ENCODE measurements around the gene NPEPL1.

The NPEPL1 gene

DNA sequence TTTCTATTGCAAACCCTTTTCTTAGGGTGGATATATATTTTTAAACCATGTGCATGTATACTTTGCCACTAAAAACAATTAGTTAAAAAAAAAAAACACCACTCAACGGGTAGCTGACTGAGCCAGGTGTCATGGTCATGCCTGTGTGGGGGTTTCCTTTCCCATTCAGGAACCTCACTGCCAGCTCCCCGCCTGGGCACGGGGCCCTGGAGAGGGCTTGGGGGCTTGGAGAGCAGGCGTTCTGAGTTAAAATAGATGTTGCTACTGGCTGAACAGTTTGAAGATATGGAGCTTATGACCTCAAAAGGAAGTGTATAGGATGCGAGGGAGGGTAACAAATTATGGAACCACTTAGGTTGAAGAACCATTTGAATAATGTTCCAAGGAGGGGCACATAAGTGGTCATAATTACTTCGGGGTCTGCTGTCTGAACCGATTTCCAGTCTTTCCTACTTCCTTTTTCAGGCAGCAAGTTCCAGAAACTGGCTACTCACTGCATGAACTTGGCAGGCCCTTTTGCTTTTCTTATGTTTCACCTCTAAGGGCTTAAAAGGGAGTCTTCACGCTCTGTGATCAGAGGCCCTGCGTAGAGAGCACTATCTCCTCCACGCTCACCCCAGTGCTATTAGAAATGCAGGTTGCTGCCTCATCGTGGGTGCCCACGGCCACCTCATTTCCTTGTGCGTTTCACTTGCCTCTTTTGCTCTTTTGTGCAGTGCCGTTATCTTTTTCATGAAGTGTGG, 31.6 kb upstream of the NPEPL1 start:
- Histone ChIP-seq H3K27ac (ENCODE audit: low read depth, low read length) (no peak overlapping the region), H3K9ac (ENCODE audit: low read length) (no peak overlapping the region), H3K36me3 (ENCODE audit: insufficient read depth, low read length) (peaks cover 11% of the 10 kb centered on the region), H3K9me3 (ENCODE audit: low read length) (no peaks in the 10 kb centered on the region), H3K27me3 (ENCODE audit: control insufficient read depth in 1 of 2, insufficient read depth in 2 of 2, low read length in 2 of 2) (no peaks in the 10 kb centered on the region), H3K4me1 (ENCODE audit: insufficient read depth, low read length) (peaks cover 19% of the 10 kb centered on the region), H3K4me3 (ENCODE audit: low read depth in 1 of 2, low read length in 2 of 2) (no peak overlapping the region)

DNA sequence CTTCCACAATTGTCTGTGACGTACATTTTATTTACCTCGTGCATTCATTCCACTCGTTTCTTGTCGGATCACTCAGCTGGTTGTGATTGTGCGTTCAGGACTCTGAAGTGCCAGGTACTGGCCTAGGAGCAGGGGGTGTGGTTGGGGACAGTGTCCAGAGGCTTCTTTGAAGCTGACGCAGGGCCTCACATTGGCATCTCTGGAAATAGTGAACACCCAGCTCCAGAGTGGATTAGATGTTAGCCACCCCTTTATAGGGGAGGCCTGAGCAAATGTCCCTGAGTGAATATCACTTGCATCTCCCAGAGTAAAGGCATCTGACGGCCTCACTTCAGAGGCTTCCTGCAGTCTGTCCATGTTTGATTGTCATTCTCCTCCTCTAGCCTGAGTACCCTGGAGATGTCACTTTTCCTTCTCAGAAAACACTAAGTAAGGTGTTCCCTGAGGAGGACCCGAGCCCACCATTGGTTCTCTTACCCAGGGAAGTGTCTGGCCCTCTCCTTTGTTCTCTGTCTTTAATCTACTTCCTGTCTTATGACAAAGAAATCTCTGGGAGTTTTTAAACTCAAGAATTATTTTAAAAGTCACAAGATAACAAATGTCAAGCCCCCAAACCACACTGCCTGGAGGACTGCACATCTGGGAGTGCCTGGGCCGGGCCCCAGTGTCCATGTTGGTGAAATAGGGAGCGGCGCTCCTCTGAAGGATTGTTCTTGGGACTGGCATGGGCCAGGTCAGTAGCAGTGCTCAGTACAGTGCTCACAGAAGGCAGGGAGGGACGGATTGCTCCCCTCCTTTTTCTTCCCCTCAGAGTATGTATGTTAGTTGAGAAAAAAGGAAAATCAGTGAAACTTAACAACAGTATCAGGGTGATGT, 30.8 kb upstream of the NPEPL1 start:
- H3K4me1 ChIP-seq (ENCODE audit: insufficient read depth, low read length): peaks cover 10% of the 10 kb centered on the region
- peaks cover 11% of the 10 kb centered on the region for H3K36me3 ChIP-seq (ENCODE audit: insufficient read depth, low read length)
- no peak overlapping the region for H3K27ac ChIP-seq (ENCODE audit: low read depth, low read length)
- no peaks in the 10 kb centered on the region for H3K27me3 ChIP-seq (ENCODE audit: control insufficient read depth in 1 of 2, insufficient read depth in 2 of 2, low read length in 2 of 2)
- H3K4me3 ChIP-seq (ENCODE audit: low read depth in 1 of 2, low read length in 2 of 2): no peak overlapping the region
- no peaks in the 10 kb centered on the region for H3K9me3 ChIP-seq (ENCODE audit: low read length)
- no peak overlapping the region for H3K9ac ChIP-seq (ENCODE audit: low read length)

DNA sequence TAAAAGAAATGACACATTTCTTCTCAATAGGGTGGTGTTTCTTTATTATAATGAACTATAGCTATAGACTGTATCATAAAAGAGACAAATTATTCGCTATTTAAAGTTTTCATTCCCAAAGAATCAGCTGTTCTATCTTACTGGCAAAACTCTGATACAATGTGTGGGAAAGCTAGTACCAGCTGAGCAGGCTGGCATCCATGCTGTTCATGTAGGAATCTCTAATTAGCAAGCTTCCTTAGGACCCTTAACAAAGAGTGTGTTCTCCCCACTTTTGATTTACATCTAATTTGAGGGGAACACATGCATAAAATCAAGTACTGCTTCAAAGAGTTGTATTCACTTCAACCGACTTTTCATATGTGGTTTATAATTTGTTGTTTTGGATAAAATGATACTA, 28.3 kb upstream of the NPEPL1 start:
- no peak overlapping the region for H3K4me3 ChIP-seq (ENCODE audit: low read depth in 1 of 2, low read length in 2 of 2)
- H3K9me3 ChIP-seq (ENCODE audit: low read length): no peaks in the 10 kb centered on the region
- H3K27me3 ChIP-seq (ENCODE audit: control insufficient read depth in 1 of 2, insufficient read depth in 2 of 2, low read length in 2 of 2): no peaks in the 10 kb centered on the region
- H3K4me1 ChIP-seq (ENCODE audit: insufficient read depth, low read length): no peaks in the 10 kb centered on the region
- H3K27ac ChIP-seq (ENCODE audit: low read depth, low read length): no peak overlapping the region
- peaks cover 25% of the 10 kb centered on the region for H3K36me3 ChIP-seq (ENCODE audit: insufficient read depth, low read length)
- H3K9ac ChIP-seq (ENCODE audit: low read length): no peak overlapping the region

DNA sequence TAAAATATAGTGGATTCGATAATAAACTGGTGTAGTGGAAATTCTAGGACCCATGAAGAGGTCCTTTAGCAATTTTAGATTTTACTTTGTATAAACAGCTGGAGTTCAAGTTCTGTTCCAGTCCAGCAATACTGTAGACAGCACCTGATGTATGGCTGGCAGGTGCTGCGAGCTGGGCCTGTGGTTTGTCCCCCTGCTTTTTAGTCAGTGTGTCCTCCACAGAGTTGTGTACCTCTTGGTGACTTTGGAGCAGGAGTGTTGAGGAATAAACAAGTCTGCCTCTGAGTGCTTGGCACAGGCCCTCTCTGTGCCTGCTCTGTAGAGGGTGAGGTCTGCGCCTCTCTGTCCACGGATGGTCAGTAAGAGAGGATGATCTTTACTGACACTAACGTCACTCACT, 27.7 kb upstream of the NPEPL1 start:
- Histone ChIP-seq H3K27me3 (ENCODE audit: control insufficient read depth in 1 of 2, insufficient read depth in 2 of 2, low read length in 2 of 2) (no peaks in the 10 kb centered on the region), H3K27ac (ENCODE audit: low read depth, low read length) (no peak overlapping the region), H3K4me1 (ENCODE audit: insufficient read depth, low read length) (no peaks in the 10 kb centered on the region), H3K9ac (ENCODE audit: low read length) (no peak overlapping the region), H3K9me3 (ENCODE audit: low read length) (no peaks in the 10 kb centered on the region), H3K4me3 (ENCODE audit: low read depth in 1 of 2, low read length in 2 of 2) (no peak overlapping the region), H3K36me3 (ENCODE audit: insufficient read depth, low read length) (peaks cover 29% of the 10 kb centered on the region)

DNA sequence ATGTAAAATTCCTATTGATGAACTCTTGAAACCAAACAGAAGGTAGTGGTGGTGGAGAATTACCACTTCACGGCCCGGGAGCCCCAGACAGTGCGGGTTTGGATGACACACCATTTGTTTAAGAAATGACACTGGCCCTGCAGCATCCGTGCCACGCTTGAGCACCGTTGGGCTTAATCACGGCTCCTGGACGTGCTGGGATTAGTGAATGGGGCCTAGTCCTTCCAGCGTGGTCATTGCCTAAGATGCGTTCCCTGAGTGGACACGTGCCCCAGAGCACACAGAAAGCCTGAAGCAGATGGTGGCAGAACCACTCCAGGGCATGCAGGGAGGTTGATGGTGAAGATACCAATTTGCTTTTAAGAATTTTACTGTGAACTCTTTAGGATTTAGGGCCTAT, 27.0 kb upstream of the NPEPL1 start:
- Histone ChIP-seq H3K36me3 (ENCODE audit: insufficient read depth, low read length) (peaks cover 34% of the 10 kb centered on the region), H3K27ac (ENCODE audit: low read depth, low read length) (no peak overlapping the region), H3K4me1 (ENCODE audit: insufficient read depth, low read length) (no peaks in the 10 kb centered on the region), H3K27me3 (ENCODE audit: control insufficient read depth in 1 of 2, insufficient read depth in 2 of 2, low read length in 2 of 2) (no peaks in the 10 kb centered on the region), H3K9me3 (ENCODE audit: low read length) (no peaks in the 10 kb centered on the region), H3K9ac (ENCODE audit: low read length) (no peak overlapping the region), H3K4me3 (ENCODE audit: low read depth in 1 of 2, low read length in 2 of 2) (no peak overlapping the region)

DNA sequence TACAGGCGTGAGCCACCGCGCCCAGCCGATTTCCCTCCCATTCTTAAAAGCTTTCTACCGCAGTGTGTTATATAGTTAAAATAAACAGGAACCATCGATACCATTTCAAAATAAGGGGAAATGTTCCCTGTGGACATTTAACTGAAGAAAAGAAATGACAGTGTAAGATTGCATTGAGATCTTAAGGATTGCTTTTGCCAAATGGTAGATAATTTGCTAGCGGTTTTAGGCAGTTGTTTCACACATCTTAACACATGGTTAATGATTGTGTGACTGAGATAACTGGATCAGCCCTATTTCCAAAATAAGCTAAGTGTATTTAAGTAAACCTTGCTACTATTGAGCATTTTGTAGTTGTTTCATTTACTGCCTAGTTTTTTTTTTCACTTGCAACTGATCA, 25.9 kb upstream of the NPEPL1 start:
- no peak overlapping the region for H3K27ac ChIP-seq (ENCODE audit: low read depth, low read length)
- no peak overlapping the region for H3K4me3 ChIP-seq (ENCODE audit: low read depth in 1 of 2, low read length in 2 of 2)
- peaks cover 36% of the 10 kb centered on the region for H3K36me3 ChIP-seq (ENCODE audit: insufficient read depth, low read length)
- no peaks in the 10 kb centered on the region for H3K9me3 ChIP-seq (ENCODE audit: low read length)
- H3K4me1 ChIP-seq (ENCODE audit: insufficient read depth, low read length): no peaks in the 10 kb centered on the region
- H3K27me3 ChIP-seq (ENCODE audit: control insufficient read depth in 1 of 2, insufficient read depth in 2 of 2, low read length in 2 of 2): no peaks in the 10 kb centered on the region
- no peak overlapping the region for H3K9ac ChIP-seq (ENCODE audit: low read length)

DNA sequence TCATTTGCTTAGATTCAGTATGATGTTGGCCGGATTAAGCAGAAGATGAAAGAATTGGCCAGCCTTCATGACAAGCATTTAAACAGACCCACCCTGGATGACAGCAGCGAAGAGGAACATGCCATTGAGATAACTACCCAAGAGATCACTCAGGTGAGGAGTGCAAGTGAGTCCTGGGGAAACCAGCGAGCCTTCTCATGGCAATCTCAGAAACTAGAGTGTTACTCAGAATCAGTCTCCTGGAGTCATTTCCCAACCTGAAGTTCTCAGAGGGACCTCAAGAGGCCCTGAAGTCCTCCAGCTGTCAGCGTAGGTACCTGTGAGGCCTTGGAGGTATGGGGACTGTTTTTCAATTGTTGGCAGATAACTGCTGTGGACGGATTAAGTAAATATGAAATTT, 24.6 kb upstream of the NPEPL1 start:
- H3K9ac ChIP-seq (ENCODE audit: low read length): no peak overlapping the region
- H3K27ac ChIP-seq (ENCODE audit: low read depth, low read length): no peak overlapping the region
- no peaks in the 10 kb centered on the region for H3K27me3 ChIP-seq (ENCODE audit: control insufficient read depth in 1 of 2, insufficient read depth in 2 of 2, low read length in 2 of 2)
- no peaks in the 10 kb centered on the region for H3K4me1 ChIP-seq (ENCODE audit: insufficient read depth, low read length)
- peaks cover 35% of the 10 kb centered on the region for H3K36me3 ChIP-seq (ENCODE audit: insufficient read depth, low read length)
- no peaks in the 10 kb centered on the region for H3K9me3 ChIP-seq (ENCODE audit: low read length)
- H3K4me3 ChIP-seq (ENCODE audit: low read depth in 1 of 2, low read length in 2 of 2): no peak overlapping the region

DNA sequence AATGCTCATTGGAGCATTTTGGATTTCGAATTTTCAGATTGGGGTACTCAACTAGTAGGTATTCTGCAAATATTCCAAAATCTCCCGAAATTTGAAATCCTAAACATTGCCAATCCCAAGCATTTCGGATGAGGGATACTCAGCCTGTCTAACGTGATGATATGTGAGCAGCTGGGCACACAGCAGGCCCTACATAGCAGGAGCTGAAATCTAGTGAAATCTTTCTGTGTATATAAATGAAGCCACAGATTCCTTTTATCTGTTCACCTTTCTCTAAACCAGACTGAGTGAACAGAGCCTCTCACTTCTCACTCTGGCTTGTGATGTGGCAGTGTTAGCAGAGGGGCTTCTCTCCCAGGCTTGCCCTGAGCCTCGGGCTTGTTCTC, 23.7 kb upstream of the NPEPL1 start:
- no peaks in the 10 kb centered on the region for H3K9me3 ChIP-seq (ENCODE audit: low read length)
- H3K27me3 ChIP-seq (ENCODE audit: control insufficient read depth in 1 of 2, insufficient read depth in 2 of 2, low read length in 2 of 2): no peaks in the 10 kb centered on the region
- peaks cover 44% of the 10 kb centered on the region for H3K36me3 ChIP-seq (ENCODE audit: insufficient read depth, low read length)
- no peak overlapping the region for H3K27ac ChIP-seq (ENCODE audit: low read depth, low read length)
- H3K4me3 ChIP-seq (ENCODE audit: low read depth in 1 of 2, low read length in 2 of 2): no peak overlapping the region
- no peak overlapping the region for H3K9ac ChIP-seq (ENCODE audit: low read length)
- no peaks in the 10 kb centered on the region for H3K4me1 ChIP-seq (ENCODE audit: insufficient read depth, low read length)

DNA sequence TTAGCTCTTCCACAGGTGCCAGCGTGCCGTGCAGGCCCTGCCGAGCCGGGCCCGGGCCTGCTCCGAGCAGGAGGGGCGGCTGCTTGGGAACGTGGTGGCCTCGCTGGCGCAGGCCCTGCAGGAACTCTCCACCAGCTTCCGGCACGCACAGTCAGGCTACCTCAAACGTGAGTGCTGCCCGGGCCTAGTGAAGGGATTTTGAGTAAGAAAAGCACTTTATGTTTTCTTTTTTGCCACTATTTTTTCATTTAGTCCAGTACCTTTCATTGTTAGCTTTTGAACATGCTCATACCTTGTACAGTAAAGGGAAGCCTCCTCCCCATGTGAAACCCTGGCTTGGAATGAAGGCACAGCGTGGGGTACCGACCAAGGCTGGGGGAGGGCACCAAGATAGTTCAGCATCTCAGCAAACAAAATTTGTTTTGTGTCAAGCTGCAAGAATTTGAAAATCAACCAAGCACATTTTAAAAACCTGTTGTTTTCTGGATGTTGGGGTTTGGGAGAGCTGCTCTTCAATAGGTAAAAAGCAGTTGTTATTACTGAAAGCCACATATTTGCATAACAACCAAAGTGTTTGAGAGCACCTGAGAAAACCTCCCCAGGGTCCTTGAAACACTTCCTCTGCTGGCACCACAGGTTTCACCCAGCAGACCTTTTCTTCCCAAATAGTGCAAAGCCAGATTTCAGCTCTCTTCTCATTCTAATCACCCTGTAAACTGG, 23.2 kb upstream of the NPEPL1 start:
- Histone ChIP-seq H3K9ac (ENCODE audit: low read length) (no peak overlapping the region), H3K27me3 (ENCODE audit: control insufficient read depth in 1 of 2, insufficient read depth in 2 of 2, low read length in 2 of 2) (no peaks in the 10 kb centered on the region), H3K36me3 (ENCODE audit: insufficient read depth, low read length) (peaks cover 44% of the 10 kb centered on the region), H3K4me1 (ENCODE audit: insufficient read depth, low read length) (no peaks in the 10 kb centered on the region), H3K4me3 (ENCODE audit: low read depth in 1 of 2, low read length in 2 of 2) (no peak overlapping the region), H3K27ac (ENCODE audit: low read depth, low read length) (no peak overlapping the region), H3K9me3 (ENCODE audit: low read length) (no peaks in the 10 kb centered on the region)

DNA sequence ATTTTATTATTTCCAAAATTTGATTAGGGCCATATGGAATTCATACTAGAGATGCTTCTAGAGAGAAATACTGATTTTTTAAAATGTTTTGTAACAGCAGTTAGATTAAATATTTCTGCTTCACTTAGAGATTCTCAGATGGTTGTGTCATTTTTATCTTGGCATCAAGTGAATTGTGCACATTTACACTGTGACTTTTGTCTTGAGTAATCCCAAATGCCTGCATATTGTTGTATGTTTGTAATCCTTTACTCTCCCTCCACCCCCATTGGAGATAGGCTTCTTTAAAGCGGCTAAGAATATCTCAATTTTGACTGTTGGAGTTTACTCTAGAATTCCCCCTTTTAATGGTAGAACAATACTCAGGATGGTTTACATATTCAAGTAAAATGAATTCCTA, 22.5 kb upstream of the NPEPL1 start:
- Histone ChIP-seq H3K4me3 (ENCODE audit: low read depth in 1 of 2, low read length in 2 of 2) (no peak overlapping the region), H3K27ac (ENCODE audit: low read depth, low read length) (no peak overlapping the region), H3K4me1 (ENCODE audit: insufficient read depth, low read length) (no peaks in the 10 kb centered on the region), H3K9ac (ENCODE audit: low read length) (no peak overlapping the region), H3K27me3 (ENCODE audit: control insufficient read depth in 1 of 2, insufficient read depth in 2 of 2, low read length in 2 of 2) (no peaks in the 10 kb centered on the region), H3K9me3 (ENCODE audit: low read length) (no peaks in the 10 kb centered on the region), H3K36me3 (ENCODE audit: insufficient read depth, low read length) (peaks cover 47% of the 10 kb centered on the region)

DNA sequence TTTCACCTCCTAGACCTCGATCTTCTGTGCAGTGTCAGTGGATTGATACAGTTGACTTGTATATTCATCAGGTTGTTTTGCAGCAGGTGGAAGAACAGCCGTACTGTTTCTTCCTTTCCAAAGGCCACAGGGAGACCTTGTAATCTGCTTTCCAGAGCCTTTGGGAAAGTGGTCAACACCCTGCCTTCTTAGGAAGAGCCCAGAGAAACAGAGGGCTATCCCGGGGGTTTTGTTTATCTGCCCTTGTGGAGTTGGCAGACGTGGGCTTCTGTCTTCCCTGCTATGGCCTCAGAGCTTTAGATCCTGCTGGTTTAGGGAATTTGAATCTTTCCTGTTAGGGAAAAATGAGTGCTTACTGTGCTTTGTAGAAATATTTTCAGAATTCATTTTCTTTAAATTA, 21.9 kb upstream of the NPEPL1 start:
- H3K4me1 ChIP-seq (ENCODE audit: insufficient read depth, low read length): no peaks in the 10 kb centered on the region
- no peak overlapping the region for H3K27ac ChIP-seq (ENCODE audit: low read depth, low read length)
- peaks cover 52% of the 10 kb centered on the region for H3K36me3 ChIP-seq (ENCODE audit: insufficient read depth, low read length)
- no peaks in the 10 kb centered on the region for H3K9me3 ChIP-seq (ENCODE audit: low read length)
- no peak overlapping the region for H3K9ac ChIP-seq (ENCODE audit: low read length)
- no peaks in the 10 kb centered on the region for H3K27me3 ChIP-seq (ENCODE audit: control insufficient read depth in 1 of 2, insufficient read depth in 2 of 2, low read length in 2 of 2)
- no peak overlapping the region for H3K4me3 ChIP-seq (ENCODE audit: low read depth in 1 of 2, low read length in 2 of 2)
